ENCODE results near the gene FGF22.

GRCh38 chr19:674282-675151 lies 34.8 kb downstream of the FGF22 start:
- no peak for TF ChIP-seq FOS (IDR thresholded peaks at IDR 0.05; ENCODE audit: low read depth, low read length)
- TF ChIP-seq RFX5 (IDR thresholded peaks at IDR 0.05; ENCODE audit: low read depth, low read length), result no peak
- no peak for TF ChIP-seq CTCF (conservative IDR thresholded peaks at IDR 0.05; ENCODE audit: low read depth, low read length)
- no peak for TF ChIP-seq ELK1 (IDR thresholded peaks at IDR 0.05; ENCODE audit: borderline replicate concordance, low read depth, low read length)
- TF ChIP-seq POLR2A (IDR thresholded peaks at IDR 0.05; ENCODE audit: low read depth, low read length), result no peak
- TF ChIP-seq RAD21 (IDR thresholded peaks at IDR 0.05; ENCODE audit: low read length), result no peak
- TF ChIP-seq MXI1 (IDR thresholded peaks at IDR 0.05; ENCODE audit: borderline replicate concordance, low read depth, low read length), result no peak

Data from IMR-90 (cell line).